Breast epithelium (tissue), 3 donors: ENCODE measurements around the gene MECR.

Experiments
- CTCF ChIP-seq, 3 donors: fragments of 450-650 bp; IDR thresholded peaks; one replicate each; pipeline ENCODE4 v1.5.1; 2016 to 2017; ENCODE audit warnings: antibody characterized with exemption in 3 of 3, mild to moderate bottlenecking in 3 of 3, moderate library complexity in 3 of 3
- POLR2A ChIP-seq: fragments of 450-650 bp; IDR thresholded peaks from one replicate; pipeline ENCODE4 v1.6.1; 2016; ENCODE audit warnings: antibody characterized with exemption, mild to moderate bottlenecking, moderate library complexity

- TF ChIP-seq POLR2A (no peak), CTCF (IDR thresholded peaks at IDR 0.05) (no peak)
Observed at GRCh38 chr1:29179641-29180184, 51.0 kb downstream of the MECR start.
